Gastroesophageal sphincter (tissue), 4 donors: ENCODE data around the gene COX14. TPM values are rescaled to one million over a fixed set of nuclear protein-coding genes. Genes with fewer than 3 reads are reported as not detected.

Source experiments
- ATAC-seq: fragments of 150-250 bp; one replicate; pipeline ENCODE4 v1.9.1; 2016; ENCODE audit warnings: mild to moderate bottlenecking, moderate library complexity
- H3K27ac ChIP-seq, 4 donors: fragments of 200-600 bp; sonication (generic) in 3 of 4; 1 replicate in 3 of 4; 2 replicates in 1 of 4; pipeline ENCODE4 v1.5.1; 2016 to 2019
- H3K27me3 ChIP-seq: fragments of 200-600 bp; sonication (generic); one replicate; pipeline ENCODE4 v1.5.1; 2019
- H3K36me3 ChIP-seq, 2 donors: fragments of 200-600 bp; sonication (generic); one replicate each; pipeline ENCODE4 v1.5.1; 2019; ENCODE audit warnings: control low read depth in 1 of 2
- H3K4me1 ChIP-seq, 3 donors: fragments of 200-600 bp; sonication (generic); 1 replicate in 2 of 3; 2 replicates in 1 of 3; pipeline ENCODE4 v1.5.1; 2016 to 2019; ENCODE audit warnings: control low read depth in 2 of 3
- H3K4me3 ChIP-seq, 2 donors: fragments of 200-600 bp; sonication (generic); one replicate each; pipeline ENCODE4 v1.5.1; 2019; ENCODE audit warnings: mild to moderate bottlenecking in 1 of 2, moderate library complexity in 1 of 2
- H3K9me3 ChIP-seq, 3 donors: fragments of 200-600 bp; sonication (generic); one replicate each; pipeline ENCODE4 v1.5.1; 2017 to 2019; ENCODE audit warnings: control low read depth in 2 of 3
- EP300 ChIP-seq: sonication (generic); formaldehyde crosslinking; IDR thresholded peaks from one replicate; pipeline ENCODE4 v1.6.1; 2017; ENCODE audit warnings: antibody characterized with exemption, mild to moderate bottlenecking
- POLR2A ChIP-seq, 2 donors: fragments of 450-650 bp; IDR thresholded peaks; one replicate each; pipeline ENCODE4 v1.6.1; 2017; ENCODE audit warnings: antibody characterized with exemption in 2 of 2, mild to moderate bottlenecking in 2 of 2, moderate library complexity in 1 of 2
- POLR2AphosphoS5 ChIP-seq: sonication (generic); formaldehyde crosslinking; IDR thresholded peaks from one replicate; pipeline ENCODE4 v1.6.1; 2017; ENCODE audit warnings: antibody characterized with exemption
- WGBS, 2 donors: methylation state at CpG; one replicate each; pipeline ENCODE4 v1.1.5; 2018; ENCODE audit warnings: low coverage in 1 of 2; 5-methylcytosine and 5-hydroxymethylcytosine counted together
- total RNA-seq, 4 donors: library from RNA; depleted of rRNA; stranded (reverse); fragments of >200 nt; gene quantifications; one replicate each; pipeline ENCODE4 v1.1.0, GENCODE V29; 2016
- TF ChIP-seq, protein P1 (sequence below), 4 experiments: fragments of 200-600 bp in 2 of 4; fragments of 450-650 bp in 2 of 4; sonication (generic) in 1 of 4; IDR thresholded peaks; one replicate each; pipeline ENCODE4 v1.5.1; 2017 to 2019; ENCODE audit warnings: antibody characterized with exemption in 4 of 4, mild to moderate bottlenecking in 2 of 4, moderate library complexity in 2 of 4

COX14 gene
- total RNA-seq, 4 donors from 2014 or later = 66.1 to 111 (median 81.0) TPM

DNA sequence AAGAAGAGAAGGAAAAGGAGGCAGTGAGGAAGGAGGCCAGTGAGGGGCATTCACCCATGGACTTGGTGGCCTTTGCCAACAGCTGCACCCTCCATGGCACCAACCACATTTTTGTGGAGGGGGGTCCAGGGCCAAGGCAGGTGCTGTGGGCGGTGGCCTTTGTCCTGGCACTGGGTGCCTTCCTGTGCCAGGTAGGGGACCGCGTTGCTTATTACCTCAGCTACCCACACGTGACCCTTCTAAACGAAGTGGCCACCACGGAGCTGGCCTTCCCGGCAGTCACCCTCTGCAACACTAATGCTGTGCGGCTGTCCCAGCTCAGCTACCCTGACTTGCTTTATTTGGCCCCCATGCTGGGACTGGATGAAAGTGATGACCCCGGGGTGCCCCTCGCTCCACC, 38.3 kb upstream of the COX14 start:
- no peak for ATAC-seq
- H3K4me1 ChIP-seq = peaks cover 0 to 19% (median 0%) of the 10 kb centered on the region in 3 donors

DNA sequence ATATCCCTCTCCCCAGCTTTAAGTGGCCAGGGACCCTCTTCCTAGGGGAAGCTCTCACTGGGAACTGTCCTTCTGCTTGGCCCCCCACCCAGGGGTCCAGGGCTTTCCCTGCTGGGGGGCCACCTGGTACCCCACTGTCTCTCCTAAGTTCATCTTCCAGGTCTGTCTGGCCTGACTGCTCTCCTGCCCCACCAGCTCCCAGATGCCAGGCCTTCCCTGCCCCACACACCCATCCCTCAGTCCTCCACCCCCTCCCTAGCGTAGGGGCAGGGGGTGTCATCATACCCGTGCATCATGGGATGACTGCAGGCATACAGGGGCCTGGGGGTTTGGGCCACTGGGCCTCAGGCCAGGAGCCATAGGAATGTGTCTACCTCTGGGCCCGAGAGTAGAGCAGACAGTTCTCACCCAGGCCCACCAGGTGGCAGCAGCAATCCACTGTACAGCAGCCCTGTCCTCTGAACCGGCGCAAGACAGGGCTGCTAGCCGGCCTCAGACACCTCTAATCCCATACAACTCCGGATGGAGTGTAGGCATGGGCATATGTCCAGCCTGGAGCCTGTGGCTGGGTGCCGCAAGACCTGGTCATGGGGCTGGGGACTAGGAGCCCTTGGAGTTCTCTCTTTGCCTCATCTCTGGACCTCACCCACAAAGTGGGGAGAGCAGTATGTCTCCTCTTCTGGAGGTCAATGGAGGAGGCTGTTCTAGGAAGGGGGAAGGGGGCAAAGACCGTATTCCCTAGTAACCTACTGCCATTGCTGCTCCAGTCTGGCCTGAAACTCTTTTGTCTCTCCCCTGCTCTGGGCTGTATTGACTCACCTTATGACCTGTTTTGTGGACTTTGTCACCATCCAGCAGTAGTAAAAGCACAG, 36.9 kb upstream of the COX14 start:
- Histone ChIP-seq H3K4me1 (peaks cover 0 to 16% (median 0%) of the 10 kb centered on the region in 3 donors), H3K27me3 (no peaks in the 10 kb centered on the region), H3K4me3 (no peak overlapping the region), H3K9me3 (no peaks in the 10 kb centered on the region), H3K36me3 (no peaks in the 10 kb centered on the region), H3K27ac (no peak overlapping the region)
- 4% methylated on average over 2 of the region's 9 CpGs; no CpG with 5 or more reads in 1 of the 2 donors for WGBS, 2 donors
- no peak for TF ChIP-seq EP300
- TF ChIP-seq, protein P1, sequence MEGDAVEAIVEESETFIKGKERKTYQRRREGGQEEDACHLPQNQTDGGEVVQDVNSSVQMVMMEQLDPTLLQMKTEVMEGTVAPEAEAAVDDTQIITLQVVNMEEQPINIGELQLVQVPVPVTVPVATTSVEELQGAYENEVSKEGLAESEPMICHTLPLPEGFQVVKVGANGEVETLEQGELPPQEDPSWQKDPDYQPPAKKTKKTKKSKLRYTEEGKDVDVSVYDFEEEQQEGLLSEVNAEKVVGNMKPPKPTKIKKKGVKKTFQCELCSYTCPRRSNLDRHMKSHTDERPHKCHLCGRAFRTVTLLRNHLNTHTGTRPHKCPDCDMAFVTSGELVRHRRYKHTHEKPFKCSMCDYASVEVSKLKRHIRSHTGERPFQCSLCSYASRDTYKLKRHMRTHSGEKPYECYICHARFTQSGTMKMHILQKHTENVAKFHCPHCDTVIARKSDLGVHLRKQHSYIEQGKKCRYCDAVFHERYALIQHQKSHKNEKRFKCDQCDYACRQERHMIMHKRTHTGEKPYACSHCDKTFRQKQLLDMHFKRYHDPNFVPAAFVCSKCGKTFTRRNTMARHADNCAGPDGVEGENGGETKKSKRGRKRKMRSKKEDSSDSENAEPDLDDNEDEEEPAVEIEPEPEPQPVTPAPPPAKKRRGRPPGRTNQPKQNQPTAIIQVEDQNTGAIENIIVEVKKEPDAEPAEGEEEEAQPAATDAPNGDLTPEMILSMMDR (IDR thresholded peaks at IDR 0.05) = peak in 3 of 4 experiments; percentile 92 to 93 (median 93)
- ATAC-seq = peak; percentile 90

More for the DNA sequence above, 38.3 kb upstream of the COX14 start:
- no peaks in the 10 kb centered on the region for H3K27me3 ChIP-seq
- WGBS, 2 donors = 93% methylated on average over 3 of the region's 10 CpGs; no CpG with 5 or more reads in 1 of the 2 donors
- H3K36me3 ChIP-seq = no peaks in the 10 kb centered on the region
- H3K27ac ChIP-seq = no peak overlapping the region
- no peaks in the 10 kb centered on the region for H3K9me3 ChIP-seq
- TF ChIP-seq POLR2A (IDR thresholded peaks at IDR 0.05) (no peak), POLR2AphosphoS5 (no peak), EP300 (no peak)
- H3K4me3 ChIP-seq = no peak overlapping the region

DNA sequence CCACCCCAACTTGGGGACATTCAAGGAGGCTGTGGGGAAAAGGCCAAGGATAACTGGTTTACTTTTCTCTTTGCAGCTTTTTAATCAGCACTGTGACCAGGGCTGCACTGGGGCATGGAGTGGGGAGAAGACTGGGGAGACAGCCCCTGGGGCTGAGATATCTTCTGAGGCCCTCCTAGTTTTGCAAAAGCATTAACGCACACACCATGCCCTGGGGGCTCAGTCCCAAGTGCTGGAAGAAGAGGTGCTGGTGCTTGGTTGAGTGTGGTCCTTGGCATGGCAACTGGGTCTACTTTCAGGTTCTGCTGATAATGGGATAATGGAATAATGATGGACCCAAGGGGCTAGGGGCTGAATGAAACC, 36.2 kb upstream of the COX14 start:
- TF ChIP-seq, protein P1 (IDR thresholded peaks at IDR 0.05) = no peak
- TF ChIP-seq POLR2A (IDR thresholded peaks at IDR 0.05) (no peak), EP300 (no peak)
- peaks cover 0 to 10% (median 0%) of the 10 kb centered on the region in 3 donors for H3K4me1 ChIP-seq
- no peak overlapping the region for H3K27ac ChIP-seq
- H3K27me3 ChIP-seq = no peaks in the 10 kb centered on the region
- 88% methylated on average over 1 of the region's 1 CpG; no CpG with 5 or more reads in 1 of the 2 donors for WGBS, 2 donors
- H3K36me3 ChIP-seq = no peaks in the 10 kb centered on the region
- H3K4me3 ChIP-seq = no peak overlapping the region
- no peak for ATAC-seq
- H3K9me3 ChIP-seq = no peaks in the 10 kb centered on the region

DNA sequence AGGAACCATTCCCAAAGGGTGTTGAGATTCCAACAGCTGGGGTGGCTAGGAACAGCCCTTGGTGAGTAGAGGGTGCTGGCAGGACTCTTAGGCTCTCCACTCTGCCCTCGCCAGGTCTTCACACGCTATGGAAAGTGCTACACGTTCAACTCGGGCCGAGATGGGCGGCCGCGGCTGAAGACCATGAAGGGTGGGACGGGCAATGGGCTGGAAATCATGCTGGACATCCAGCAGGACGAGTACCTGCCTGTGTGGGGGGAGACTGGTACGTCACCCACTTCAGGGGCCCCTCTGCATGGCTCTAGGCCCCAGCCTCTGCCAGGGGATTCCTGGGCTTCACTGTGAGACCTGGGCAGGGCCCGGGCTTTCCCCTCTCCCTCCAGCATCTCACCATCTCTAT, 34.9 kb upstream of the COX14 start:
- 83 to 90% methylated on average over 1 to 2 of the region's 12 CpGs for WGBS, 2 donors
- H3K9me3 ChIP-seq = no peaks in the 10 kb centered on the region
- no peak overlapping the region for H3K4me3 ChIP-seq
- H3K36me3 ChIP-seq = no peaks in the 10 kb centered on the region
- TF ChIP-seq EP300 (no peak), POLR2AphosphoS5 (no peak), POLR2A (IDR thresholded peaks at IDR 0.05) (no peak)
- TF ChIP-seq, protein P1 (IDR thresholded peaks at IDR 0.05) = no peak
- no peak overlapping the region for H3K27ac ChIP-seq
- ATAC-seq = no peak
- peaks cover 0 to 12% (median 0%) of the 10 kb centered on the region in 3 donors for H3K4me1 ChIP-seq
- no peaks in the 10 kb centered on the region for H3K27me3 ChIP-seq

DNA sequence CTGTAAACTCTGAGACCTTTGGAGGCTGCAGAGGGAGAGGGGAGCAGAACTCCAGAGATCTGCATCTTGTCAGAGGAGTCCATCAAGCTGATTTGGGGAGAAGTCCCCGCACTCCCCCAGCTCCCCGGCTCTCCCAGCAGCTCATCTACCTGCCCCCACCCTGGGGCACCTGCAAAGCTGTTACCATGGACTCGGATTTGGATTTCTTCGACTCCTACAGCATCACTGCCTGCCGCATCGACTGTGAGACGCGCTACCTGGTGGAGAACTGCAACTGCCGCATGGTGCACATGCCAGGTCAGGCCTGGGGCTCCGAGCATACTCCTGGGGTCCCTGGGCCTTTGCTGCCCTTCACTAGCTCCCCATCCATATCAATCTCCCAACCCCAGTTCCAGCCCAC, 33.8 kb upstream of the COX14 start:
- 93 to 97% methylated on average over 5 to 6 of the region's 10 CpGs for WGBS, 2 donors
- Histone ChIP-seq H3K36me3 (no peaks in the 10 kb centered on the region), H3K4me1 (peaks cover 0 to 12% (median 0%) of the 10 kb centered on the region in 3 donors), H3K9me3 (no peaks in the 10 kb centered on the region), H3K27ac (no peak overlapping the region), H3K4me3 (no peak overlapping the region), H3K27me3 (no peaks in the 10 kb centered on the region)
- TF ChIP-seq EP300 (no peak), POLR2AphosphoS5 (no peak), POLR2A (IDR thresholded peaks at IDR 0.05) (no peak)
- TF ChIP-seq, protein P1 (IDR thresholded peaks at IDR 0.05) = no peak
- ATAC-seq = no peak
